Measurements from ENCODE around the gene CANT1.

DNA sequence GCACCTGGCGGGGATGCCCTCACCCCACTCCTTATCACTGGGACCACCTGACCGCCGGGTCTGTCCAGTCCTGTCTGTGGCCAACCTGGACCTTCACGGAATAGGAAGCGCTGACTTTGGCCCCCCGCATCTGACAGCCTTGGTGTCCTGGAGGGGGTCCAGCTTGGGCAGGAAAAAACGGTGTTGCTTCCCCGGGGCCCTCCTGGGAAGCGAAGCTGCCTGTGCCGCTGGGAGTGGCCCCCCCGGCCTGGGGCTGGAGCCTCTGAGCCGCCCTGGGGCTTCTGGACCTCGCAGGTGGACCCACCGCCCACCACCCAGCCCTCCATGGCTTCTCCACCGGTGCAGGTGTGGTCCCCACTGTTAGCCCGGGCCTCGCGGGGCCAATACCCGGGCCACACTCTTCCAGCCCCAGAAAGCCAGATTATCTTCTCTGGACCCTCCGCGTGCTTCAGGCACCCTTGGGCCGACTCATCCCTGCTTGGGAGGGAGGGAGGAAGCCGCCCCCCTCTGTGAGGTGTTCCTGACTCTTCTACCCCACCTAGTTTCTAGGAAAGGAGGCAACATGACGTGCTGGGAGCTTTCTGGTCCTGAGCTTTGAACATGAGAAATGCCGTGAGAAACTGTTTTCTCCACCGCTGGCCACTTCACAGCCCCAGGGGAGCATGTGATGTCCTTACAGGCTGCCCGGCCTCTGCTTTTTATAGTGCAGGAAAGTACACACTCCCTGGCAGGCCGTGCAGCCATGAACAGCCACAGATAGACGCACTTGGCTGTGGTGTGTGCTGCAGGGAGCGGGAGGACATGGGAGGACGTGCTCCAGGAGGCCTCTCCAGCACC is 15.6 kb upstream of the CANT1 start:
- no peak for TF ChIP-seq CTCF (IDR thresholded peaks at IDR 0.05)
- TF ChIP-seq POLR2A (IDR thresholded peaks at IDR 0.05), result peak in 1 of 2 donors; percentile 77
